ENCODE results near the gene MSMP. TPM values are rescaled to one million over a fixed set of nuclear protein-coding genes. Genes with fewer than 3 reads are reported as not detected.

MSMP gene
- total RNA-seq, 1 experiment from 2014 or later, result 2.1 TPM

DNA sequence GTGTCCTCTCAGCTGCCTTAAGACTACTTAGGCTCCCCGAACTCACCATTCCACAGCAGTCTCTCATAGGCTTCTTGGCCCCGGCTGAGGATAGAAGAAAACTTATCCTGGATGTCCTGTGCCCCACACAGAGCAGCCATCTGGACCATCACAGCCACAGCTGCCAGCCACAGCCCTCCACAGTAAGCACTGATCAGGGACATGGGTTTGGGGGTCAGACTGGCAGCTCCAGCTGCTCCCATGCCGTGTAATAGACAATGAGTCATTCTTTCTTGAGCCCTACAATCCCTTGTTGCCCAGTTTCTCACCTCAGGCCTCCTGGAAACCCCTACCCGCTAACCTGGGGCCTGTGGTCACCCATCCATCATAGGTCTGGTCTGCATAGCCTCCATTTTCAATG lies 15.9 kb downstream of the MSMP start:
- Mint-ChIP-seq H3K27ac (no peak overlapping the region), H3K36me3 (peaks cover 67% of the 10 kb centered on the region), H3K4me3 (no peak overlapping the region), H3K9me3 (no peaks in the 10 kb centered on the region), H3K27me3 (ENCODE audit: low read depth) (no peaks in the 10 kb centered on the region), H3K4me1 (peaks cover 3% of the 10 kb centered on the region; the same call in 1 of the 2 replicates)
- no peak for ATAC-seq
- no peak for DNase-seq (ENCODE audit: low spot score)
- CTCF ChIA-PET, result interaction anchor here (1.4 kb wide), 1 partner anchor 37 kb away, joined by 3 read pairs; no protein-coding TSS in a partner anchor
- TF ChIP-seq NFYB (CRISPR knock-in tag; conservative IDR thresholded peaks at IDR 0.05; ENCODE audit: low read depth) (no peak), GABPB1 (CRISPR knock-in tag; IDR thresholded peaks at IDR 0.05) (no peak), MXD4 (CRISPR knock-in tag; IDR thresholded peaks at IDR 0.05; ENCODE audit: borderline replicate concordance) (no peak), ESRRA (CRISPR knock-in tag; IDR thresholded peaks at IDR 0.05; ENCODE audit: borderline replicate concordance) (no peak), FOXP1 (CRISPR knock-in tag; IDR thresholded peaks at IDR 0.05; ENCODE audit: borderline replicate concordance) (no peak), OVOL2 (CRISPR knock-in tag; IDR thresholded peaks at IDR 0.05; ENCODE audit: borderline replicate concordance) (no peak), FOXJ3 (CRISPR knock-in tag; IDR thresholded peaks at IDR 0.05; ENCODE audit: borderline replicate concordance) (no peak), SMAD3 (CRISPR knock-in tag; IDR thresholded peaks at IDR 0.05; ENCODE audit: borderline replicate concordance) (no peak), NFE2L1 (CRISPR knock-in tag; IDR thresholded peaks at IDR 0.05) (no peak), ATF1 (CRISPR knock-in tag; IDR thresholded peaks at IDR 0.05) (no peak)
- TF ChIP-seq, protein P1, sequence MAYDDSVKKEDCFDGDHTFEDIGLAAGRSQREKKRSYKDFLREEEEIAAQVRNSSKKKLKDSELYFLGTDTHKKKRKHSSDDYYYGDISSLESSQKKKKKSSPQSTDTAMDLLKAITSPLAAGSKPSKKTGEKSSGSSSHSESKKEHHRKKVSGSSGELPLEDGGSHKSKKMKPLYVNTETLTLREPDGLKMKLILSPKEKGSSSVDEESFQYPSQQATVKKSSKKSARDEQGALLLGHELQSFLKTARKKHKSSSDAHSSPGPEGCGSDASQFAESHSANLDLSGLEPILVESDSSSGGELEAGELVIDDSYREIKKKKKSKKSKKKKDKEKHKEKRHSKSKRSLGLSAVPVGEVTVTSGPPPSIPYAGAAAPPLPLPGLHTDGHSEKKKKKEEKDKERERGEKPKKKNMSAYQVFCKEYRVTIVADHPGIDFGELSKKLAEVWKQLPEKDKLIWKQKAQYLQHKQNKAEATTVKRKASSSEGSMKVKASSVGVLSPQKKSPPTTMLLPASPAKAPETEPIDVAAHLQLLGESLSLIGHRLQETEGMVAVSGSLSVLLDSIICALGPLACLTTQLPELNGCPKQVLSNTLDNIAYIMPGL (CRISPR knock-in tag; IDR thresholded peaks at IDR 0.05), result no peak
- TF ChIP-seq, protein P2, sequence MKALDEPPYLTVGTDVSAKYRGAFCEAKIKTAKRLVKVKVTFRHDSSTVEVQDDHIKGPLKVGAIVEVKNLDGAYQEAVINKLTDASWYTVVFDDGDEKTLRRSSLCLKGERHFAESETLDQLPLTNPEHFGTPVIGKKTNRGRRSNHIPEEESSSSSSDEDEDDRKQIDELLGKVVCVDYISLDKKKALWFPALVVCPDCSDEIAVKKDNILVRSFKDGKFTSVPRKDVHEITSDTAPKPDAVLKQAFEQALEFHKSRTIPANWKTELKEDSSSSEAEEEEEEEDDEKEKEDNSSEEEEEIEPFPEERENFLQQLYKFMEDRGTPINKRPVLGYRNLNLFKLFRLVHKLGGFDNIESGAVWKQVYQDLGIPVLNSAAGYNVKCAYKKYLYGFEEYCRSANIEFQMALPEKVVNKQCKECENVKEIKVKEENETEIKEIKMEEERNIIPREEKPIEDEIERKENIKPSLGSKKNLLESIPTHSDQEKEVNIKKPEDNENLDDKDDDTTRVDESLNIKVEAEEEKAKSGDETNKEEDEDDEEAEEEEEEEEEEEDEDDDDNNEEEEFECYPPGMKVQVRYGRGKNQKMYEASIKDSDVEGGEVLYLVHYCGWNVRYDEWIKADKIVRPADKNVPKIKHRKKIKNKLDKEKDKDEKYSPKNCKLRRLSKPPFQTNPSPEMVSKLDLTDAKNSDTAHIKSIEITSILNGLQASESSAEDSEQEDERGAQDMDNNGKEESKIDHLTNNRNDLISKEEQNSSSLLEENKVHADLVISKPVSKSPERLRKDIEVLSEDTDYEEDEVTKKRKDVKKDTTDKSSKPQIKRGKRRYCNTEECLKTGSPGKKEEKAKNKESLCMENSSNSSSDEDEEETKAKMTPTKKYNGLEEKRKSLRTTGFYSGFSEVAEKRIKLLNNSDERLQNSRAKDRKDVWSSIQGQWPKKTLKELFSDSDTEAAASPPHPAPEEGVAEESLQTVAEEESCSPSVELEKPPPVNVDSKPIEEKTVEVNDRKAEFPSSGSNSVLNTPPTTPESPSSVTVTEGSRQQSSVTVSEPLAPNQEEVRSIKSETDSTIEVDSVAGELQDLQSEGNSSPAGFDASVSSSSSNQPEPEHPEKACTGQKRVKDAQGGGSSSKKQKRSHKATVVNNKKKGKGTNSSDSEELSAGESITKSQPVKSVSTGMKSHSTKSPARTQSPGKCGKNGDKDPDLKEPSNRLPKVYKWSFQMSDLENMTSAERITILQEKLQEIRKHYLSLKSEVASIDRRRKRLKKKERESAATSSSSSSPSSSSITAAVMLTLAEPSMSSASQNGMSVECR (CRISPR knock-in tag; IDR thresholded peaks at IDR 0.05; ENCODE audit: borderline replicate concordance), result no peak
- TF ChIP-seq, protein P3, sequence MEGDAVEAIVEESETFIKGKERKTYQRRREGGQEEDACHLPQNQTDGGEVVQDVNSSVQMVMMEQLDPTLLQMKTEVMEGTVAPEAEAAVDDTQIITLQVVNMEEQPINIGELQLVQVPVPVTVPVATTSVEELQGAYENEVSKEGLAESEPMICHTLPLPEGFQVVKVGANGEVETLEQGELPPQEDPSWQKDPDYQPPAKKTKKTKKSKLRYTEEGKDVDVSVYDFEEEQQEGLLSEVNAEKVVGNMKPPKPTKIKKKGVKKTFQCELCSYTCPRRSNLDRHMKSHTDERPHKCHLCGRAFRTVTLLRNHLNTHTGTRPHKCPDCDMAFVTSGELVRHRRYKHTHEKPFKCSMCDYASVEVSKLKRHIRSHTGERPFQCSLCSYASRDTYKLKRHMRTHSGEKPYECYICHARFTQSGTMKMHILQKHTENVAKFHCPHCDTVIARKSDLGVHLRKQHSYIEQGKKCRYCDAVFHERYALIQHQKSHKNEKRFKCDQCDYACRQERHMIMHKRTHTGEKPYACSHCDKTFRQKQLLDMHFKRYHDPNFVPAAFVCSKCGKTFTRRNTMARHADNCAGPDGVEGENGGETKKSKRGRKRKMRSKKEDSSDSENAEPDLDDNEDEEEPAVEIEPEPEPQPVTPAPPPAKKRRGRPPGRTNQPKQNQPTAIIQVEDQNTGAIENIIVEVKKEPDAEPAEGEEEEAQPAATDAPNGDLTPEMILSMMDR (IDR thresholded peaks at IDR 0.05), result no peak
- POLR2A ChIA-PET, result no interaction called here

DNA sequence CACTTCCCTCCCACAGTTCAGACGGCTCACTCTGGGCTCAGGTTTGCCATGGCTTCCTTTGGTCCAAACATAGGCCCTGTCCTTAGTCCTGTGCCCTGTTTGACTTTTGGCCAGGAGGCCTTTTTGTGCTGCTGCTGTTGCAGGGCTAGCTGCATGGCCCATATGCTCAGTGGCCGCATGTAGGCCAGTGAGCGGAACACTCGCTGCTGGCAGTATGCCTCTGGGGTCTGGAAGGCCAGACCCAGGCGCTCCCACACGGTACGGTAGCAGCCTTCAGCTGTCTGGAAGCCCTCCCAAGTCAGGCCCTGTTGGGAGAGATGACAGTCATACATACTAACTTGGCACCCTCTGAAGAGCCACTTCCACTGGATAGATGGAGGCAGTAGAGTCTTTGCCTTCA lies 16.9 kb downstream of the MSMP start:
- H3K36me3 Mint-ChIP-seq, result peaks cover 59% of the 10 kb centered on the region
- no peaks in the 10 kb centered on the region for H3K9me3 Mint-ChIP-seq
- H3K27me3 Mint-ChIP-seq (ENCODE audit: low read depth), result no peaks in the 10 kb centered on the region
- H3K4me3 Mint-ChIP-seq, result no peak overlapping the region
- no peak for ATAC-seq
- DNase-seq (ENCODE audit: low spot score), result no peak
- H3K27ac Mint-ChIP-seq, result no peak overlapping the region
- CTCF ChIA-PET, result interaction anchor here (0.9 to 1.4 kb wide), 2 partner anchors 11 to 38 kb away, joined by 3 to 5 read pairs; no protein-coding TSS in a partner anchor
- peaks cover 6% of the 10 kb centered on the region; the same call in 1 of the 2 replicates for H3K4me1 Mint-ChIP-seq
- POLR2A ChIA-PET, result no interaction called here
- TF ChIP-seq, protein P2 (CRISPR knock-in tag; IDR thresholded peaks at IDR 0.05; ENCODE audit: borderline replicate concordance), result no peak
- TF ChIP-seq KAT7 (CRISPR knock-in tag; IDR thresholded peaks at IDR 0.05; ENCODE audit: borderline replicate concordance) (no peak), ZNF138 (CRISPR knock-in tag; conservative IDR thresholded peaks at IDR 0.05) (no peak), RELA (CRISPR knock-in tag; IDR thresholded peaks at IDR 0.05; ENCODE audit: borderline replicate concordance) (no peak), ZNF423 (CRISPR knock-in tag; IDR thresholded peaks at IDR 0.05) (no peak), NR3C1 (CRISPR knock-in tag; conservative IDR thresholded peaks at IDR 0.05; ENCODE audit: low read depth) (no peak), HMGA2 (CRISPR knock-in tag; IDR thresholded peaks at IDR 0.05) (no peak), ZNF671 (CRISPR knock-in tag; IDR thresholded peaks at IDR 0.05) (no peak)
- TF ChIP-seq, protein P4, sequence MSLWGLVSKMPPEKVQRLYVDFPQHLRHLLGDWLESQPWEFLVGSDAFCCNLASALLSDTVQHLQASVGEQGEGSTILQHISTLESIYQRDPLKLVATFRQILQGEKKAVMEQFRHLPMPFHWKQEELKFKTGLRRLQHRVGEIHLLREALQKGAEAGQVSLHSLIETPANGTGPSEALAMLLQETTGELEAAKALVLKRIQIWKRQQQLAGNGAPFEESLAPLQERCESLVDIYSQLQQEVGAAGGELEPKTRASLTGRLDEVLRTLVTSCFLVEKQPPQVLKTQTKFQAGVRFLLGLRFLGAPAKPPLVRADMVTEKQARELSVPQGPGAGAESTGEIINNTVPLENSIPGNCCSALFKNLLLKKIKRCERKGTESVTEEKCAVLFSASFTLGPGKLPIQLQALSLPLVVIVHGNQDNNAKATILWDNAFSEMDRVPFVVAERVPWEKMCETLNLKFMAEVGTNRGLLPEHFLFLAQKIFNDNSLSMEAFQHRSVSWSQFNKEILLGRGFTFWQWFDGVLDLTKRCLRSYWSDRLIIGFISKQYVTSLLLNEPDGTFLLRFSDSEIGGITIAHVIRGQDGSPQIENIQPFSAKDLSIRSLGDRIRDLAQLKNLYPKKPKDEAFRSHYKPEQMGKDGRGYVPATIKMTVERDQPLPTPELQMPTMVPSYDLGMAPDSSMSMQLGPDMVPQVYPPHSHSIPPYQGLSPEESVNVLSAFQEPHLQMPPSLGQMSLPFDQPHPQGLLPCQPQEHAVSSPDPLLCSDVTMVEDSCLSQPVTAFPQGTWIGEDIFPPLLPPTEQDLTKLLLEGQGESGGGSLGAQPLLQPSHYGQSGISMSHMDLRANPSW (CRISPR knock-in tag; conservative IDR thresholded peaks at IDR 0.05; ENCODE audit: low read depth), result no peak

Measured in WTC11 (cell line).